ENCODE measurements around the gene TTC22. TPM values are rescaled to one million over a fixed set of nuclear protein-coding genes. Genes with fewer than 3 reads are reported as not detected.

TTC22 gene
- total RNA-seq, 1 experiment from 2014 or later: 3.0 TPM

GRCh38 chr1:54808443-54809207 is 7.5 kb upstream of the TTC22 start:
- ChIA-PET CTCF (interaction anchor here (0.6 to 1.7 kb wide), 9 partner anchors 13 to 277 kb away, joined by 3 to 6 read pairs (median 4); no protein-coding TSS in a partner anchor), POLR2A (no interaction called here)
- Mint-ChIP-seq H3K4me1 (ENCODE audit: insufficient read depth, unreplicated experiment) (peaks cover 9% of the 10 kb centered on the region), H3K36me3 (ENCODE audit: insufficient read depth, unreplicated experiment) (no peaks in the 10 kb centered on the region), H3K27ac (ENCODE audit: low read depth, unreplicated experiment) (no peak overlapping the region), H3K27me3 (ENCODE audit: insufficient read depth, unreplicated experiment) (no peaks in the 10 kb centered on the region), H3K9me3 (ENCODE audit: unreplicated experiment) (no peaks in the 10 kb centered on the region), H3K4me3 (ENCODE audit: unreplicated experiment) (no peak overlapping the region)
- peak; percentile 17 for TF ChIP-seq CTCF (IDR thresholded peaks at IDR 0.05; ENCODE audit: unreplicated experiment)
- BruUV-seq (replicated peaks): no TSS peak
- intact Hi-C loops (cut with micrococcal nuclease): no loop called here
- no peak for DNase-seq (ENCODE audit: unreplicated experiment)

- CTCF ChIA-PET: interaction anchor here (0.6 to 1.7 kb wide), 8 partner anchors 15 to 948 kb away, joined by 3 to 8 read pairs (median 3); no protein-coding TSS in a partner anchor
- peaks cover 9% of the 10 kb centered on the region for H3K4me1 Mint-ChIP-seq (ENCODE audit: insufficient read depth, unreplicated experiment)
- POLR2A ChIA-PET: interaction anchor here (0.7 kb wide), 1 partner anchor 79 kb away, joined by 3 read pairs; the partner anchor contains the start of gene DHCR24
- H3K27me3 Mint-ChIP-seq (ENCODE audit: insufficient read depth, unreplicated experiment): no peaks in the 10 kb centered on the region
- no peaks in the 10 kb centered on the region for H3K36me3 Mint-ChIP-seq (ENCODE audit: insufficient read depth, unreplicated experiment)
- TF ChIP-seq CTCF (IDR thresholded peaks at IDR 0.05; ENCODE audit: unreplicated experiment): no peak
- DNase-seq (ENCODE audit: unreplicated experiment): no peak
- no TSS peak for BruUV-seq (replicated peaks)
- H3K9me3 Mint-ChIP-seq (ENCODE audit: unreplicated experiment): no peaks in the 10 kb centered on the region
- no peak overlapping the region for H3K27ac Mint-ChIP-seq (ENCODE audit: low read depth, unreplicated experiment)
- intact Hi-C loops (cut with micrococcal nuclease): no loop called here
- no peak overlapping the region for H3K4me3 Mint-ChIP-seq (ENCODE audit: unreplicated experiment)
Observed at GRCh38 chr1:54807756-54808155, 6.6 kb upstream of the TTC22 start.

- POLR2A ChIA-PET: interaction anchor here (0.6 to 0.7 kb wide), 2 partner anchors 80 to 238 kb away, joined by 3 to 4 read pairs; partner anchors contain the start of gene DHCR24
Observed at GRCh38 chr1:54806931-54807611, 5.9 kb upstream of the TTC22 start.

More at GRCh38 chr1:54806931-54807611, 5.9 kb upstream of the TTC22 start:
- Mint-ChIP-seq H3K9me3 (ENCODE audit: unreplicated experiment) (no peaks in the 10 kb centered on the region), H3K27ac (ENCODE audit: low read depth, unreplicated experiment) (no peak overlapping the region), H3K36me3 (ENCODE audit: insufficient read depth, unreplicated experiment) (no peaks in the 10 kb centered on the region), H3K4me3 (ENCODE audit: unreplicated experiment) (no peak overlapping the region), H3K27me3 (ENCODE audit: insufficient read depth, unreplicated experiment) (no peaks in the 10 kb centered on the region), H3K4me1 (ENCODE audit: insufficient read depth, unreplicated experiment) (peaks cover 9% of the 10 kb centered on the region)
- no peak for TF ChIP-seq CTCF (IDR thresholded peaks at IDR 0.05; ENCODE audit: unreplicated experiment)
- intact Hi-C loops (cut with micrococcal nuclease): no loop called here
- CTCF ChIA-PET: interaction anchor here (0.6 to 1.7 kb wide), 11 partner anchors 14 to 947 kb away, joined by 3 to 8 read pairs (median 3); no protein-coding TSS in a partner anchor
- DNase-seq (ENCODE audit: unreplicated experiment): no peak
- no TSS peak for BruUV-seq (replicated peaks)

All from MCF 10A (cell line).